H1 (cell line): ENCODE data around the gene KCTD16. TPM values are rescaled to one million over a fixed set of nuclear protein-coding genes. Genes with fewer than 3 reads are reported as not detected.

Source experiments
- CTCF ChIA-PET: fragments of 300-600 bp; sonication (Branson Sonifier 250); formaldehyde crosslinking; loops from one replicate; lab custom pipeline; 2021; ENCODE audit not compliant: partially characterized antibody; lab: Charles Lee
- POLR2A ChIA-PET: fragments of 300-600 bp; sonication (Branson Sonifier 250); formaldehyde crosslinking; loops from one replicate; lab custom pipeline; 2021; ENCODE audit warnings: inconsistent platforms; ENCODE audit not compliant: partially characterized antibody; lab: Charles Lee
- DNase-seq, 2 experiments: peaks; one replicate each; pipeline versions ENCODE4 v3.0.0 to v3.0.0-alpha.2; 2010 to 2022; ENCODE audit warnings: low spot score in 2 of 2, low read depth in 1 of 2, mixed read lengths in 1 of 2
- FAIRE-seq: peaks from 2 replicates; lab custom pipeline; 2011; peaks lifted over from hg19 to GRCh38; lab: Jason Lieb, UNC
- H2AFZ ChIP-seq: 2 replicates; pipeline ENCODE4 v1.8.1; 2012; ENCODE audit warnings: low read length, inconsistent platforms
- H2AK5ac ChIP-seq: 2 replicates; pipeline ENCODE4 v1.6.1; 2013; ENCODE audit warnings: low read depth, low read length
- H2BK120ac ChIP-seq: replicated peaks from 2 replicates; pipeline ENCODE3; 2013; ENCODE audit warnings: low read depth, low read length, inconsistent platforms
- H2BK12ac ChIP-seq: 2 replicates; pipeline ENCODE4 v1.6.1; 2013; ENCODE audit warnings: low read depth, low read length
- H2BK15ac ChIP-seq: 2 replicates; pipeline ENCODE4 v1.6.1; 2013; ENCODE audit warnings: low read length
- H2BK20ac ChIP-seq: 2 replicates; pipeline ENCODE4 v1.6.1; 2013; ENCODE audit warnings: low read length
- H2BK5ac ChIP-seq: 2 replicates; pipeline ENCODE4 v1.6.1; 2013; ENCODE audit warnings: low read depth, low read length
- H3K14ac ChIP-seq: 2 replicates; pipeline ENCODE4 v1.6.1; 2013; ENCODE audit warnings: inconsistent platforms; ENCODE audit not compliant: insufficient read length
- H3K18ac ChIP-seq: 2 replicates; pipeline ENCODE4 v1.6.1; 2013; ENCODE audit warnings: low read length; ENCODE audit errors: extremely low read depth
- H3K23ac ChIP-seq: 2 replicates; pipeline ENCODE4 v1.6.1; 2013; ENCODE audit warnings: inconsistent platforms; ENCODE audit not compliant: insufficient read length
- H3K23me2 ChIP-seq: 2 replicates; pipeline ENCODE4 v1.6.1; 2013; ENCODE audit warnings: low read depth, low read length
- H3K27ac ChIP-seq: 2 replicates; pipeline ENCODE4 v1.6.1; 2011; ENCODE audit warnings: low read depth, low read length, inconsistent platforms
- H3K27me3 ChIP-seq, 4 experiments: replicated peaks in 1 of 4; 1 replicate in 1 of 4; 2 replicates in 3 of 4; pipeline versions ENCODE4 v1.6.1 to v1.8.1; 2011 to 2013; ENCODE audit warnings: low read length in 3 of 4, mild to moderate bottlenecking in 3 of 4, inconsistent platforms in 2 of 4, mixed read lengths in 2 of 4, moderate library complexity in 1 of 4; ENCODE audit not compliant: control insufficient read depth in 3 of 4, insufficient read depth in 3 of 4; ENCODE audit errors: extremely low read depth in 1 of 4
- H3K36me3 ChIP-seq, 4 experiments: 2 replicates each; pipeline versions ENCODE4 v1.6.1 to v1.8.1; 2011 to 2013; ENCODE audit warnings: mild to moderate bottlenecking in 4 of 4, low read length in 3 of 4, moderate library complexity in 2 of 4, control low read depth in 1 of 4, inconsistent platforms in 1 of 4; ENCODE audit not compliant: insufficient read depth in 4 of 4, control insufficient read depth in 2 of 4
- H3K4ac ChIP-seq: replicated peaks from 2 replicates; pipeline ENCODE3; 2013; ENCODE audit warnings: low read length, low read depth, mixed read lengths, inconsistent platforms; ENCODE audit not compliant: insufficient read length
- H3K4me1 ChIP-seq, 4 experiments: replicated peaks in 1 of 4; 1 replicate in 1 of 4; 2 replicates in 3 of 4; pipeline versions ENCODE4 v1.6.1 to v1.8.1; 2011 to 2013; ENCODE audit warnings: low read length in 3 of 4, inconsistent platforms in 2 of 4, mixed read lengths in 1 of 4; ENCODE audit not compliant: insufficient read depth in 4 of 4, control insufficient read depth in 3 of 4
- H3K4me2 ChIP-seq, 2 experiments: 2 replicates each; pipeline versions ENCODE4 v1.6.1 to v1.8.1; 2011 to 2013; ENCODE audit warnings: low read depth in 2 of 2, low read length in 2 of 2, control low read depth in 1 of 2, inconsistent platforms in 1 of 2, mild to moderate bottlenecking in 1 of 2; ENCODE audit not compliant: insufficient read depth in 1 of 2
- H3K4me3 ChIP-seq, 4 experiments: fragments of 200-600, 300-600 bp in 1 of 4; sonication (generic), shearing (Covaris generic), sonication (Bioruptor Twin) in 1 of 4; 2 replicates each; pipeline versions ENCODE4 v1.5.1 to v1.8.1; 2011 to 2016; ENCODE audit warnings: low read length in 4 of 4, low read depth in 3 of 4, control low read depth in 2 of 4, inconsistent platforms in 2 of 4, mild to moderate bottlenecking in 2 of 4, mixed read lengths in 1 of 4, moderate library complexity in 1 of 4; ENCODE audit not compliant: insufficient read depth in 2 of 4; ENCODE audit errors: extremely low read depth in 1 of 4
- H3K56ac ChIP-seq: replicated peaks from 2 replicates; pipeline ENCODE3; 2013; ENCODE audit warnings: low read depth, mild to moderate bottlenecking, mixed read lengths, low read length, inconsistent platforms; ENCODE audit not compliant: insufficient read length
- H3K79me1 ChIP-seq: 2 replicates; pipeline ENCODE4 v1.6.1; 2013; ENCODE audit warnings: low read depth, low read length, control low read depth
- H3K79me2 ChIP-seq, 2 experiments: 2 replicates each; pipeline versions ENCODE4 v1.6.1 to v1.8.1; 2012 to 2013; ENCODE audit warnings: low read length in 2 of 2, mild to moderate bottlenecking in 2 of 2, inconsistent platforms in 1 of 2; ENCODE audit not compliant: insufficient read depth in 2 of 2, control insufficient read depth in 1 of 2
- H3K9ac ChIP-seq, 4 experiments: replicated peaks in 1 of 4; 1 replicate in 1 of 4; 2 replicates in 3 of 4; pipeline versions ENCODE4 v1.6.1 to v1.8.1; 2011 to 2013; ENCODE audit warnings: low read depth in 3 of 4, low read length in 3 of 4, control low read depth in 2 of 4, mild to moderate bottlenecking in 2 of 4, moderate library complexity in 2 of 4, inconsistent platforms in 1 of 4; ENCODE audit errors: extremely low read depth in 1 of 4
- H3K9me3 ChIP-seq, 2 experiments: 2 replicates each; pipeline versions ENCODE4 v1.6.1 to v1.8.1; 2012 to 2013; ENCODE audit warnings: mild to moderate bottlenecking in 2 of 2, moderate library complexity in 2 of 2, control low read depth in 1 of 2, inconsistent platforms in 1 of 2, low read depth in 1 of 2, low read length in 1 of 2, mixed read lengths in 1 of 2; ENCODE audit not compliant: insufficient read depth in 2 of 2
- H4K20me1 ChIP-seq, 2 experiments: replicated peaks in 1 of 2; 2 replicates each; pipeline versions ENCODE3 to v1.8.1; 2011 to 2013; ENCODE audit warnings: inconsistent platforms in 2 of 2, low read length in 2 of 2, mild to moderate bottlenecking in 1 of 2; ENCODE audit not compliant: insufficient read depth in 2 of 2, control insufficient read depth in 1 of 2
- H4K5ac ChIP-seq: 2 replicates; pipeline ENCODE4 v1.6.1; 2013; ENCODE audit warnings: low read length, low read depth, mixed read lengths, inconsistent platforms; ENCODE audit not compliant: insufficient read length
- H4K8ac ChIP-seq: 2 replicates; pipeline ENCODE4 v1.8.0; 2013; ENCODE audit warnings: mild to moderate bottlenecking, moderate library complexity, low read length, inconsistent platforms; ENCODE audit not compliant: insufficient read depth; ENCODE audit errors: extremely low read depth
- H4K91ac ChIP-seq: replicated peaks from 2 replicates; pipeline ENCODE3; 2013; ENCODE audit warnings: low read length, mixed read lengths, inconsistent platforms; ENCODE audit not compliant: insufficient read length
- BACH1 ChIP-seq: IDR thresholded peaks from 2 replicates; pipeline ENCODE4 v1.6.1; 2012; ENCODE audit warnings: low read length, improper control_type of control experiment
- EP300 ChIP-seq, 2 experiments: IDR thresholded peaks; 1 replicate in 1 of 2; 2 replicates in 1 of 2; pipeline ENCODE4 v1.6.1; 2011 to 2012; ENCODE audit warnings: low read depth in 2 of 2, low read length in 2 of 2, mild to moderate bottlenecking in 2 of 2, borderline replicate concordance in 1 of 2, inconsistent platforms in 1 of 2, moderate library complexity in 1 of 2
- GTF2F1 ChIP-seq: IDR thresholded peaks from 2 replicates; pipeline ENCODE4 v1.6.1; 2012; ENCODE audit warnings: low read depth, low read length, improper control_type of control experiment, borderline replicate concordance
- HDAC2 ChIP-seq, 2 experiments: fragments of 300-600 bp in 1 of 2; sonication (generic) in 1 of 2; IDR thresholded peaks; 2 replicates each; pipeline ENCODE4 v1.6.1; 2011 to 2012; ENCODE audit warnings: low read depth in 2 of 2, low read length in 2 of 2, mild to moderate bottlenecking in 2 of 2, moderate library complexity in 2 of 2, borderline replicate concordance in 1 of 2, inconsistent platforms in 1 of 2
- JUN ChIP-seq: IDR thresholded peaks from 2 replicates; pipeline ENCODE4 v1.6.1; 2011; ENCODE audit warnings: low read depth, mild to moderate bottlenecking, improper control_type of control experiment, low read length
- POLR2A ChIP-seq, 2 experiments: IDR thresholded peaks; 1 replicate in 1 of 2; 2 replicates in 1 of 2; pipeline ENCODE4 v1.6.1; 2011; ENCODE audit warnings: low read depth in 2 of 2, low read length in 2 of 2, mild to moderate bottlenecking in 2 of 2; ENCODE audit errors: control extremely low read depth in 1 of 2
- RFX5 ChIP-seq: IDR thresholded peaks from 2 replicates; pipeline ENCODE4 v1.6.1; 2011; ENCODE audit warnings: low read depth, low read length, improper control_type of control experiment, borderline replicate concordance
- WGBS, 2 experiments: shearing (Covaris generic) in 1 of 2; methylation state at CpG; one replicate each; pipeline versions ENCODE4 v1.1.6 to v1.1.7; 2013 to 2015; ENCODE audit warnings: low lambda C conversion rate in 2 of 2, mixed read lengths in 2 of 2, inconsistent platforms in 1 of 2, low coverage in 1 of 2, missing lambda C conversion rate in 1 of 2; ENCODE audit not compliant: insufficient replicate concordance in 2 of 2, insufficient coverage in 1 of 2, insufficient read length in 1 of 2; ENCODE audit errors: extremely low coverage in 1 of 2, missing lambda C conversion rate in 1 of 2; 5-methylcytosine and 5-hydroxymethylcytosine counted together
- polyA plus RNA-seq, 7 experiments: library from polyadenylated mRNA; depleted of rRNA in 3 of 7; stranded (reverse) in 5 of 7; unstranded in 2 of 7; fragments of >200 nt in 5 of 7; fragments of 200-250 nt in 2 of 7; gene quantifications; 1 replicate in 5 of 7; 2 replicates in 1 of 7; 4 replicates in 1 of 7; pipeline versions ENCODE4 v1.2.1 to v1.2.3, GENCODE V29; 2011 to 2013; ENCODE audit warnings: missing spikeins in 2 of 7, mixed read lengths in 2 of 7
- total RNA-seq: library from RNA; stranded (reverse); fragmentation: NEBNext Ultra II Directional; extraction: Animal tissue kit (Norgen Biotek cat#: 25700); gene quantifications from 2 replicates; pipeline ENCODE4 v1.2.1, GENCODE V29; 2021
- TF ChIP-seq, protein P1 (sequence below): IDR thresholded peaks from 2 replicates; pipeline ENCODE4 v1.6.1; 2012; ENCODE audit warnings: inconsistent platforms

KCTD16 gene
- total and polyA plus RNA-seq, 2 of the 8 experiments (the other 6 are each of a cell fraction or from before 2014, with no cell fraction given), result 0.03 to 0.24 TPM

DNA sequence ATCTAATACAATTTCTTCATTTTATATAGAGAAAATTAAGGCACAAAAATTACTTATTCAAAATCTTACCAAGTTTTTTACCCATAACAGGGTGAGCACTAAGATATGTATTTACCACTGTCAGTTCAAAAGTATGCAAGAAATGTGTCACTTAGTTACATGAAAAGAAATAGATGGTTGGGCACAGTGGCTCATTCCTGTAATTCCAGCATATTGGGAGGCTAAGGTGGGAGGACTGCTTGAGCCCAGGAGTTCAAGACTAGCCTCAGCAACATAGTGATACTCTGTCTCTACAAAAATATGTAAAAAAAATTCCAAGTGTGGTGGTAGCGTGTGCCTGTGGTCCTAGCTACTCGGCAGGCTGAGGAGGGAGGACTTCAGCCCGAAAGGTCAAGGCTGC lies 19.6 kb upstream of the KCTD16 start:
- no peak overlapping the region for H3K27ac ChIP-seq
- H3K56ac ChIP-seq, result no peak overlapping the region
- H3K9ac ChIP-seq, result no peak overlapping the region
- WGBS, 2 experiments, result 87% methylated on average over 3 of the region's 3 CpGs; no CpG with 5 or more reads in 1 of the 2 experiments
- H3K79me2 ChIP-seq, result no peaks in the 10 kb centered on the region
- no peaks in the 10 kb centered on the region for H4K20me1 ChIP-seq
- H3K14ac ChIP-seq, result no peak overlapping the region
- H3K9me3 ChIP-seq, result no peaks in the 10 kb centered on the region
- no peak overlapping the region for H4K8ac ChIP-seq
- no peaks in the 10 kb centered on the region for H3K4me1 ChIP-seq
- H4K5ac ChIP-seq, result no peak overlapping the region
- H3K79me1 ChIP-seq, result no peaks in the 10 kb centered on the region
- H2AK5ac ChIP-seq, result no peak overlapping the region
- H3K18ac ChIP-seq, result no peak overlapping the region
- TF ChIP-seq HDAC2 (IDR thresholded peaks at IDR 0.05; ENCODE audit: borderline replicate concordance in 1 of 2, low read depth in 2 of 2, low read length in 2 of 2) (no peak), RFX5 (no peak), GTF2F1 (no peak), BACH1 (no peak), EP300 (IDR thresholded peaks at IDR 0.05; ENCODE audit: borderline replicate concordance in 1 of 2, low read depth in 2 of 2, low read length in 2 of 2) (no peak), POLR2A (IDR thresholded peaks at IDR 0.05; ENCODE audit: control extremely low read depth in 1 of 2, low read depth in 2 of 2, low read length in 2 of 2) (no peak), JUN (no peak)
- TF ChIP-seq, protein P1, sequence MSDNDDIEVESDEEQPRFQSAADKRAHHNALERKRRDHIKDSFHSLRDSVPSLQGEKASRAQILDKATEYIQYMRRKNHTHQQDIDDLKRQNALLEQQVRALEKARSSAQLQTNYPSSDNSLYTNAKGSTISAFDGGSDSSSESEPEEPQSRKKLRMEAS, result no peak
- TF ChIP-seq, all 59 proteins: peak for 0
- no peak overlapping the region for H2BK12ac ChIP-seq
- H3K23me2 ChIP-seq, result no peaks in the 10 kb centered on the region
- no peaks in the 10 kb centered on the region for H3K27me3 ChIP-seq
- H3K36me3 ChIP-seq, result no peaks in the 10 kb centered on the region
- FAIRE-seq (no peak), DNase-seq (no peak)
- H2AFZ ChIP-seq, result no peak overlapping the region
- no peak overlapping the region for H4K91ac ChIP-seq
- no peak overlapping the region for H2BK20ac ChIP-seq
- H3K23ac ChIP-seq, result no peak overlapping the region
- no peak overlapping the region for H3K4me3 ChIP-seq
- H2BK15ac ChIP-seq, result no peak overlapping the region
- no peak overlapping the region for H2BK5ac ChIP-seq
- ChIA-PET POLR2A (no interaction called here), CTCF (no interaction called here)
- no peak overlapping the region for H3K4ac ChIP-seq
- no peak overlapping the region for H3K4me2 ChIP-seq
- no peak overlapping the region for H2BK120ac ChIP-seq
